Esophagus muscularis mucosa (tissue), 4 donors: ENCODE measurements around the gene NR2F1-AS1.

Experiments
- CTCF ChIP-seq, 3 experiments: fragments of 200-600 bp in 2 of 3; fragments of 450-650 bp in 1 of 3; sonication (generic) in 2 of 3; IDR thresholded peaks; one replicate each; pipeline ENCODE4 v1.5.1; 2017 to 2019; ENCODE audit warnings: antibody characterized with exemption in 3 of 3, mild to moderate bottlenecking in 2 of 3, moderate library complexity in 1 of 3
- EP300 ChIP-seq: sonication (generic); formaldehyde crosslinking; IDR thresholded peaks from one replicate; pipeline ENCODE4 v1.6.1; 2017; ENCODE audit warnings: antibody characterized with exemption
- POLR2A ChIP-seq: fragments of 450-650 bp; IDR thresholded peaks from one replicate; pipeline ENCODE4 v1.6.1; 2017; ENCODE audit warnings: antibody characterized with exemption, moderate library complexity, mild to moderate bottlenecking, low read depth
- POLR2AphosphoS5 ChIP-seq, 2 donors: sonication (generic); formaldehyde crosslinking; IDR thresholded peaks; one replicate each; pipeline ENCODE4 v1.6.1; 2017; ENCODE audit warnings: antibody characterized with exemption in 2 of 2

GRCh38 chr5:93364378-93364777 lies 216.6 kb downstream of the NR2F1-AS1 start:
- TF ChIP-seq CTCF (IDR thresholded peaks at IDR 0.05) (no peak), EP300 (no peak), POLR2A (no peak), POLR2AphosphoS5 (IDR thresholded peaks at IDR 0.05) (no peak)
